NT2/D1 (cell line): ENCODE data around the gene CNBD2.

Source experiments
- SUZ12 ChIP-seq: IDR thresholded peaks from 2 replicates; pipeline ENCODE4 v1.6.1; 2011; ENCODE audit not compliant: insufficient read length, insufficient read depth; ENCODE audit errors: extremely low read depth
- YY1 ChIP-seq: IDR thresholded peaks from 2 replicates; pipeline ENCODE4 v1.6.1; 2011; ENCODE audit not compliant: insufficient read length, insufficient read depth

GRCh38 chr20:36062799-36063198 lies 94.4 kb downstream of the CNBD2 start:
- TF ChIP-seq YY1 (no peak), SUZ12 (no peak)
